Measurements from ENCODE around the gene OR5AU1.
A peak's percentile ranks its signal among the peaks of the same experiment; 100 is the strongest.
"Not testable (repeated sequence)": the region's sequence is repeated elsewhere in the genome, so short reads cannot be mapped to it uniquely, and the experiment has no call there.

OR5AU1 gene

DNA sequence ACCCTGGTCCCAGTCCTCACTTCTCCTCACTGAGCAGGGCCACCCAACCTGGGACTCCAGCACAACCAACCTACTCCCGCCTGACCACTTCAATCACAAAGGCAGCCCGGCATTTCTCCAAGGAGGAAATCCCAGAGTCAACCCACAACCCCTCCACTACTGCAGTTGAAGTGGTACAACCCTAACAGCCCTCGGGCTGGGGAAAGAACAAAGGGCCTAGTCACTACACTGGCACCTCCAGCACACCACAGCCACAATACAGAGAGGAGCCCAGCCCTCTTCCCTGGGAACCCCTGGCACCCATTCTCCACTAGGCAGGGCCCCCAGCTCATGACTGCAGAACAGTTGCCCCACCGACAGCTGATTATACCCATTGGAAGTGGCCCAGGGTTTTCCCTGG lies 13.7 kb upstream of the OR5AU1 start:
- no peak for DNase-seq

DNA sequence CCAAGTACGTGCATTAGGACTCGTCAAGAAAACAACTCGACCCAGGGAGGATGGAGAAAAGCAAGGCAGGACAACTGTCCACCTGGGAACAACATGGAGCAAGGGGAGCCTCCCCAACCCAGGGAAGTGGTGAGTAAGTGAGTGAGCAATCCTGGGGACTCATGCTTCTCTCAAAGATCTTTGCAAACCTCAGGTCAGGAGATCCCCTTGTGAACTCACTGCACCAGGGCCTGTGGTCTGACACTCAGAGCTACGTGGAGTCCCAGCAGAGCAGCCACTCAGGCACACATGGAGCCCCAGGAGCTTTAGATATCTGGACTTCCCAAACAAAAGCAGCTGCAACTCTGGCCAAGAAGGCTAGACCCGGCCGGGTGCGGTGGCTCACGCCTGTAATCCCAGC lies 12.2 kb upstream of the OR5AU1 start:
- no peak for DNase-seq

DNA sequence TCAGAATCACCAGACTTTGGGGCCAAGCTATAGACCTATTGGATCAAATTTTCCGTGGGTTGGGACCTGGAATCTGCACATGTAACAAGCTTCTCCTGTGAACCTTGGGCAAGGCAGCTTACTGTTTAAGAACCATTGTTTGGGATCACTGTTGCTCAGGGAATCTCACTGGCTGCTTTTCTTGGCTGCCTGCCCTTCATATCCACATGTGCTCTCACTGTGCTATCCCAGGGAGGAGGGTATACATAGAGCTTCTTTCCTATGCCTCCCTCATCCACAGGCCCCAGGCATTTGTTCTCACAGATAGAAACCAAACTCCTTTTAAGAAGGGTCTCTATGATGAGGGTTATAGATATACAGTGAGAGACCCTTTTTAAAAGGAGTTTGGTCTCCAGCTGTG lies 9.8 kb upstream of the OR5AU1 start:
- DNase-seq, result not testable (repeated sequence)

- not testable (repeated sequence) for DNase-seq
These were observed 9.2 kb upstream of the OR5AU1 start for GRCh38 chr14:21165002-21165605.

GRCh38 chr14:21163871-21164291 lies 8.0 kb upstream of the OR5AU1 start:
- DNase-seq, result no peak

GRCh38 chr14:21162081-21162480 lies 6.2 kb upstream of the OR5AU1 start:
- DNase-seq, result no peak

GRCh38 chr14:21160061-21160610 lies 4.3 kb upstream of the OR5AU1 start:
- no peak for DNase-seq

DNA sequence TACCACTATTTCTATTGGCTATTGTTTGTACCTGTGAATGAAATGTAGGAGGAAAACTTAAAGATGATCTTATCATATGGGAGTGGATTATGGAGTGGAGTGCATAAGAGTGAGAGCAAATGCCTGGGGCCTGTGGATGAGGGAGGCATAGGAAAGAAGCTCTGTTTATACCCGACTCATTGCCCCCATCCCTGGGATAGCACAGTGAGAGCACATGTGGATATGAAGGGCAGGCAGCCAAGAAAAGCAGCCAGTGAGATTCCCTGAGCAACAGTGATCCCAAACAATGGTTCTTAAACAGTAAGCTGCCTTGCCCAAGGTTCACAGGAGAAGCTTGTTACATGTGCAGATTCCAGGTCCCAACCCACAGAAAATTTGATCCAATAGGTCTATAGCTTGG lies 2.3 kb upstream of the OR5AU1 start:
- DNase-seq, result not testable (repeated sequence)

DNA sequence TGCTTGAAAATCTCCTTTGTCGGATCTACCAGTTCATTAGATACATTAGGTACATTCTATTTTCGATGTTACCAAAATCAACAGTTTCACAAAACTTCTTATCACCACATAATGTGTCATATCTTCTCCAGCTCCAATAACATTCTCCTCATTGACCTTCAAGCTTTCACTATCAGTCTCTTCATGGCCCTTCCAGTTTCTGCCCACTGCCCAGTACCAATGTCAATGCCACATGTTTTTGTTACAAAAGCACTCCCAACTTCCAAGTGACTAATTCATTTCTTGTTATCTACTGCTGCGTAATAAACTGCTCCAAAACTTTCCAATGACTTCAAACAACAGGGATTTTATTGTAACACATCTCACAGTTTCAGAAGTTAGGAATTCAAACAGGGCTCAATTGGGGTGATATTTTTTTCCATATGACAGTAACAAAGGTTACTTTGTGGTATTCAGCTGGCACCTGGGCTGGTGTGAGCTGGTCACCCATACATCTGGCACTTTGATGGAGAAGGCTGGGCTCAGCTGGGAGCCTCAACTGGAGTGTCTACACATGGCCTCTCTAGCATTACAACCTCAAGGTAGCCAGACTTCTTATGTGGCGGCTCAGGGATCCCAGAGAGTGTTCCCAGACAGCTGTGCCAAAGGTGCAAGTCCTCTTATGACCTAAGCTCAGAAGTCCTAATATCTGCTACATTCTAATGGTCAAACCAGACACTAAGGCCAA lies 6.1 kb downstream of the OR5AU1 start:
- no peak for DNase-seq

DNA sequence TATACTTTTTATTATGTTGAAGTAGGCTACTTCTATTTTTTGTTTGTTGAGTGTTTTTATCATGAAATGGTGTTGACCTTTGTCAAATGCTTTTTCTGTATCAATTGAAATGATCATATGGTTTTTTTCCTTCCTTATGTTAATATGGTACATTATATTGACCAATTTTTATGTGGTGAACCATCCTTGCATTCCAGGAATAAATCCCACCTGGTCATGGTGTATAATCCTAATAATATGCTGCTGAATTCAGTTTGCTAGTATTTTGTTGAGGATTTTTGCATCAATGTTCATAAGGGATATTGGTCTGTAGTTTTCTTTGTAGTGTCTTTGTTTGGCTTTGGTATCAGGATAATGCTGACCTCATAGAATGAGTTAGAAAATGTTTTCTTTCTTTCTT lies 10.4 kb downstream of the OR5AU1 start:
- no peak for DNase-seq

GRCh38 chr14:21142357-21142756 lies 13.5 kb downstream of the OR5AU1 start:
- no peak for DNase-seq

GRCh38 chr14:21136024-21136423 lies 19.8 kb downstream of the OR5AU1 start:
- DNase-seq, result peak; percentile 67

DNA sequence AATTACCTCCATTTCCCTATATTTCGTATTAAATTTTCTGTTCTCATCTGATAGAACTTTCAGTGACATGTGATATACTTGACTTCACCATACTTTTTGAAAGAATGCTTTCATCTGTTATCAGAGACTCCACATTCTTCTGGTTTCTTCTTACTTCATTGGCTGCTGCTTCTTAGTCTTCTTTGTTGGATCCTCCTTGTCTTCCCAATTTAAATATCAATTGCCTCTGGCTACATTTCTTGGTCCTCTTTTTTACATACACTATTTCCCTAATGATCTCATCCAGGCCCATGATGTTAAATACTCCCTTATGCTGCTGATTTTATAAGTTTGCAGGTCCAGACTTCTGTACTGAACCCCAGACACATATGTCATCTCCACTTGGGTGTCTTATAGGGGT lies 22.0 kb downstream of the OR5AU1 start:
- DNase-seq, result no peak

- no peak for DNase-seq
These were observed 32.4 kb downstream of the OR5AU1 start for GRCh38 chr14:21123429-21123828.

- DNase-seq, result no peak
These were observed 34.7 kb downstream of the OR5AU1 start for GRCh38 chr14:21121122-21121521.

GRCh38 chr14:21120686-21121085 lies 35.2 kb downstream of the OR5AU1 start:
- no peak for DNase-seq

GRCh38 chr14:21118933-21119332 lies 36.9 kb downstream of the OR5AU1 start:
- no peak for DNase-seq

- no peak for DNase-seq
These were observed 42.5 kb downstream of the OR5AU1 start for GRCh38 chr14:21113369-21113768.

- no peak for DNase-seq
These were observed 43.6 kb downstream of the OR5AU1 start for GRCh38 chr14:21112255-21112654.

DNA sequence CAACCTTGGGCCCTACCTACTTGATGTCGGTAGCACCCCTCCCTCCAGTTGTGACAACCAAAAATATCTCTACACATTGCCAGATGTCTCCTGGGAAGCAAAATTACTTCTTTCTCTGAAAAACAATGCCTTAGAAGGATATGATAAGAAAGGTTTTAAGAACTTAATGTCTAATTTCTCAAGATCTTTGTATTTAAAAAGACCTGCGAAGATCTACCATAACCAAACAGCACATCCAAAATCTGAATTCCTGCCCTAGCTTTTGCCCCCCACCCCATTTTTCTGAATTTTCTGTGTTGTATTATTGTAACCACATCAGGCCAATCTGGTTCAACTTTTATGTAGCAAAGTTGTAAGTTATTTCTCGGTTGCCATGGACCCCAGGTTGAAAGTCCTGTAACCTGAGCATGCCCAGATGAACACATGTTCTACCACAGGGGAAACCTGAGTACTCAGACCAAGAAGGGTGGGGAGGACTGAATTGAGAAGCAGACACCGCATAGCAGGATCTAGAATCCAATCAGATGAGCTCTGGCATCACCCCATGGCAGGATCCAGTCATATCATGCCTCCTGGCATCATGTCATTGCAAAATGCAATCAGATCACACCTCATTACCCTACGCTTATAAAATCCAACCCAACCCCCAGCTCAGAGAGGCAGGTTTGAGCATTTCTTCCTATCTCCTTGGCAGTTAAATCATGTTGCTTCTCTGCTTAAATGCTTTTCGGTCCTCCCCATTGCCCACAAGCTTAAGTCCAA lies 46.3 kb downstream of the OR5AU1 start:
- DNase-seq, result peak; percentile 99

- no peak for DNase-seq
These were observed 47.1 kb downstream of the OR5AU1 start for GRCh38 chr14:21108791-21109190.

DNA sequence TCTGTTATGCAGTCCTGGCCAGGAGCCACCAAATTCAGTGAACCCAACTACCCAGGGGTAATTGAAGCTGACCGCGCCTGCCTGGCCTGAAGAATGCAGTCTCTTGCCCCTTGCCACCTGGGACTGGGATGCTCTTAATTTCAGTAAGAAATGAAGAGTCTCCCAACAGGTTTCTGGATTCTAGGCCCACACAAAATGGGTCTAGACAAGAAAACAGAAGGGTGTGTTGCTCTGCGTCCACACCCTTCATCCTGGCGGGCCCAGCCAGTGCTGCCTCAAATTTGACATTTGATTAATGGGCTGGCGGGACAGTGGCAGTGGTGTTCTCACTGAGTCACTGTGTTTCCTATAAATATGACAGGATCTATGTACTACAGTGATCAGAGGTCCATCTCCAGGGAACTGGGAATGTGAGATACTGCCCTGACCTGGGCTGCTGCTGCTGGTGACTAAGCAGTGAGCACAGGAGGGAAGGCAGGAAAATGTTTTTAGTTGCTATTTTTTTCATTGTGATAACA lies 48.5 kb downstream of the OR5AU1 start:
- no peak for DNase-seq

DNA sequence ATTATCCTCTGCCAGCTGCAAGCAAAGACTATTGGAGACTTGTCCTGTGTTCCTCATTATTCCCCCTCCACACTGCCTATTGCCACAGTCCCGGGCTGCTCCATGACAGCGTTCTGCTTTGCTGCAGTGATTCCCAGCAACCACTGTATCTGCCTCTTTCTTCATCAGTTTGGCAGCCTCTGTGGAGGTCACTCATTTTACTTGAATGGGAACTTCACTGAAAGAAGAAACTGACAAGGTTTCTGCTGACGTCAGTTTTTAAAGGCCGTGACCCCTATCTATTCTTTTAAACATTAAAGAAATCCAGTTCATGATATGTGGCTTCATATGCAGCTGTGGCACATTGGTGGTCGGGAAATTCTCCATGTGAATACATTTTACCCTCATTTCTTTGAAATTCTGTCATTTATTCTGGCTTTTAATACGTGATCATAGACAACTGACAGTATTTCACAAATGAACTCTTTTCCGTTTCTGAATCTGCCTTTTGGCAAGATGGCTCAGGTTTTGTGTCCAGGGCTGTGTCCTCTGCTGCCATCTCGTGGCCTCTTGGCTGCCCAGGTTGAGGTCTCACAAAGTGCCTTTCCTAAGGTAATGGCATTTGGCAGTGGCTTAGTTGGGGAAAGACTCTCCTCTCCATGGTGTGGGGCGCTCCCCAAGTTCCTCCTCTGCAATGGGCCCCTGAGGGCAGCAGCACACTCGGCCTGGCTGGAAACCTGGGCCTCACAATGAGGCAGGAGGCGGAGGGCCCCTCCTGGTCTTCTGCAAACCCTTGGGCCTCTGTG lies 49.2 kb downstream of the OR5AU1 start:
- peak; percentile 93 for DNase-seq
